Measurements from ENCODE around the gene ZDHHC22.

ZDHHC22 gene

DNA sequence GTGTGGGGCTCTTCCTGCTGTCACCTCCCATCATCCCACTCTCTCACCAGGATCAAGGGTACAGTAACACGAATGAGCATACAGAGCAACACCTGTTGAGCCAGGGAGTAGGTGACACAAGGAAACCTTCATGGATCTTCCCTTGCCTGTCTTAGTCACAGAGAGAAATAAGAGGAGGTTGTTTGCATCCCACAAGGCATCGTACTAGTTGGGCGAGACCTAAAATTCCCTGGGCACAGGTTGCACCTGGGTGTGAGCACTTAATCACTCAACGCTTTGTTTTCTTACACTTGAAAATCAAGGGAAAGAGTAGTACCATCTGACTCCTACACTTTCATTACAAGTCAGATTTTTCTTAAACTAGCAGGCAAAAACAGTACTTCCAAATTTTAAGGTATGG is 27.0 kb downstream of the ZDHHC22 start:
- no peak overlapping the region for H3K4me3 ChIP-seq (ENCODE audit: low read depth, low read length)
- TF ChIP-seq, protein P1, sequence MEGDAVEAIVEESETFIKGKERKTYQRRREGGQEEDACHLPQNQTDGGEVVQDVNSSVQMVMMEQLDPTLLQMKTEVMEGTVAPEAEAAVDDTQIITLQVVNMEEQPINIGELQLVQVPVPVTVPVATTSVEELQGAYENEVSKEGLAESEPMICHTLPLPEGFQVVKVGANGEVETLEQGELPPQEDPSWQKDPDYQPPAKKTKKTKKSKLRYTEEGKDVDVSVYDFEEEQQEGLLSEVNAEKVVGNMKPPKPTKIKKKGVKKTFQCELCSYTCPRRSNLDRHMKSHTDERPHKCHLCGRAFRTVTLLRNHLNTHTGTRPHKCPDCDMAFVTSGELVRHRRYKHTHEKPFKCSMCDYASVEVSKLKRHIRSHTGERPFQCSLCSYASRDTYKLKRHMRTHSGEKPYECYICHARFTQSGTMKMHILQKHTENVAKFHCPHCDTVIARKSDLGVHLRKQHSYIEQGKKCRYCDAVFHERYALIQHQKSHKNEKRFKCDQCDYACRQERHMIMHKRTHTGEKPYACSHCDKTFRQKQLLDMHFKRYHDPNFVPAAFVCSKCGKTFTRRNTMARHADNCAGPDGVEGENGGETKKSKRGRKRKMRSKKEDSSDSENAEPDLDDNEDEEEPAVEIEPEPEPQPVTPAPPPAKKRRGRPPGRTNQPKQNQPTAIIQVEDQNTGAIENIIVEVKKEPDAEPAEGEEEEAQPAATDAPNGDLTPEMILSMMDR (IDR thresholded peaks at IDR 0.05; ENCODE audit: low read depth, low read length, missing control alignments), result no peak
- no peak overlapping the region for H3K27ac ChIP-seq
- in situ Hi-C loops (cut with HindIII; ENCODE audit: low pct_ligation_motif_present, low sequenced_read_pairs), result no loop called here
- H3K27me3 ChIP-seq (replicated peaks), result no peaks in the 10 kb centered on the region
- peaks cover 25% of the 10 kb centered on the region for H3K36me3 ChIP-seq (replicated peaks)
- DNase-seq, result no peak

DNA sequence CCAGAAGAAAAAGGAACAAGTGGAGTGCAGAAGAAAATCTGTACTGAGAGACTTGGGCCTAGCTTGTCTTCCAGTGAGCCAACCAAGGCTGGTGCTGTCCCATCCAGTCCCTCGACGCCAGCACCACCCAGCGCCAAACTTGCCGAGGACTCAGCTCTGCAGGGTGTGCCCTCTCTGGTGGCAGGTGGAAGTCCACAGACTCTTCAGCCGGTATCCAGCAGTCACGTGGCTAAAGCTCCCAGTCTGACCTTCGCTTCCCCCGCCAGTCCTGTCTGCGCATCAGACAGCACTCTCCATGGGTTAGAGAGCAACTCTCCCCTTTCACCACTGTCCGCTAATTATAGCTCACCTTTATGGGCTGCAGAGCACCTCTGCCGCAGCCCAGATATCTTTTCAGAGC is 27.9 kb downstream of the ZDHHC22 start:
- DNase-seq, result no peak
- in situ Hi-C loops (cut with HindIII; ENCODE audit: low pct_ligation_motif_present, low sequenced_read_pairs), result no loop called here
- TF ChIP-seq, protein P1 (IDR thresholded peaks at IDR 0.05; ENCODE audit: low read depth, low read length, missing control alignments), result no peak
- H3K27ac ChIP-seq, result no peak overlapping the region
- peaks cover 25% of the 10 kb centered on the region for H3K36me3 ChIP-seq (replicated peaks)
- H3K27me3 ChIP-seq (replicated peaks), result no peaks in the 10 kb centered on the region
- H3K4me3 ChIP-seq (ENCODE audit: low read depth, low read length), result no peak overlapping the region

DNA sequence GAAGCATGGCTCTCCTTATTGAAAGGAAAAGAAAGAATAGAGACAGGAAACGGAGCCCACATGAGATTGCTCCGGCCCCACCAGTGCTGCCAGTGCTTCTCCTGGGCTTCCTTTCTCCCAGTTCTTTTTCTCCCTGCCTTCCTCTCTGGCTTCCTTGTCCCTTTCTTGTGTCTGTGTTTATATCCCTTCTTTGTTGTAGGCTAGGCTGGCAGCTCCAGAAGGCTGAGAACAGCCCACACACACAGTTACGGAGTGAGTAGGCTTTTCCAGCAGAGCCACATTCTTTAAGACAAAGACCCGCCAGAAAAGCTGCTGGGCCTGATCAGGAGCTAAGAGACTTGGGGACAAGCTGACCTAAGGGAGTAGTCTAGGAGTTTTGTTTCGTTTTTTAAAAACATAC is 30.6 kb downstream of the ZDHHC22 start:
- no peak overlapping the region for H3K27ac ChIP-seq
- no peak overlapping the region for H3K4me3 ChIP-seq (ENCODE audit: low read depth, low read length)
- no peak for DNase-seq
- TF ChIP-seq, protein P1 (IDR thresholded peaks at IDR 0.05; ENCODE audit: low read depth, low read length, missing control alignments), result no peak
- H3K27me3 ChIP-seq (replicated peaks), result no peaks in the 10 kb centered on the region
- peaks cover 30% of the 10 kb centered on the region for H3K36me3 ChIP-seq (replicated peaks)
- in situ Hi-C loops (cut with HindIII; ENCODE audit: low pct_ligation_motif_present, low sequenced_read_pairs), result no loop called here

DNA sequence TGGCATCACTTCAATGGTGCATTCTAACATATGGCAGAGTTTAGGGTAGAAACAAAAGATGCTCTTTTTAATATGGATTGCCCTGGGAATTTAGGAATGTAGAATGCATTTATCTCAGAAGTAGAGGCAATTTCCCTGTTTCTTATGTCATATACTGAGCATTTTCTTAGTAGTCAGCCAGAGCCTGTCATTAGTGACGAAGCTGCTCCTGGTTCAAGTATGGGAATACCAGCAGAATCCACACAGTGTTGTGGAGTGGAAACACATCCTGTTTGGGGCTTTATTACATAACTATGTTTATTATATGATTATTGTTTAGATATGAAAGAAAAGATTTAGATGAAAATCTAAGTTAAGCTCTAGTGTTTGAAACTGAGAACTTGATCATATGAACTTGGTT is 31.3 kb downstream of the ZDHHC22 start:
- Histone ChIP-seq H3K27me3 (replicated peaks) (no peaks in the 10 kb centered on the region), H3K36me3 (replicated peaks) (peaks cover 30% of the 10 kb centered on the region), H3K4me3 (ENCODE audit: low read depth, low read length) (no peak overlapping the region), H3K27ac (no peak overlapping the region)
- TF ChIP-seq, protein P1 (IDR thresholded peaks at IDR 0.05; ENCODE audit: low read depth, low read length, missing control alignments), result no peak
- in situ Hi-C loops (cut with HindIII; ENCODE audit: low pct_ligation_motif_present, low sequenced_read_pairs), result no loop called here
- DNase-seq, result no peak

DNA sequence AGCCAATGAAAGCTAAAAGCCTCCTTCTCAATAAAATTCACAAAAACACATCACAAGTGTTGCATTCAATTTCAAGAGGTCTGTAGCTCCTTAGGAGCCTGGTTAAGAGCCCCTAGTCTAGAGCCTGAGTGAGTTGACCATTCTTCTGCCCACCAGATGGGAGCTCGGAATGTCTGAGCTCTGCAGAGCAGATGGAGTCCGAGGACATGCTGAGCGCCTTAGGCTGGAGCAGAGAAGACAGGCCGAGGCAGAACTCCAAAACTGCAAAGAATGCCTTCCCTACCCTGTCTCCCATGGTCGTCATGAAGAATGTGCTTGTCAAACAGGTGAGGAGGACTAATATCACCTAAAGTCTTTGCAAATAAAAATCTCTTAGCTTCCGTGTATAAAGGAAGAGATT is 31.9 kb downstream of the ZDHHC22 start:
- TF ChIP-seq, protein P1 (IDR thresholded peaks at IDR 0.05; ENCODE audit: low read depth, low read length, missing control alignments), result no peak
- no peak for DNase-seq
- H3K4me3 ChIP-seq (ENCODE audit: low read depth, low read length), result no peak overlapping the region
- no peak overlapping the region for H3K27ac ChIP-seq
- in situ Hi-C loops (cut with HindIII; ENCODE audit: low pct_ligation_motif_present, low sequenced_read_pairs), result no loop called here
- H3K27me3 ChIP-seq (replicated peaks), result no peaks in the 10 kb centered on the region
- peaks cover 26% of the 10 kb centered on the region for H3K36me3 ChIP-seq (replicated peaks)

DNA sequence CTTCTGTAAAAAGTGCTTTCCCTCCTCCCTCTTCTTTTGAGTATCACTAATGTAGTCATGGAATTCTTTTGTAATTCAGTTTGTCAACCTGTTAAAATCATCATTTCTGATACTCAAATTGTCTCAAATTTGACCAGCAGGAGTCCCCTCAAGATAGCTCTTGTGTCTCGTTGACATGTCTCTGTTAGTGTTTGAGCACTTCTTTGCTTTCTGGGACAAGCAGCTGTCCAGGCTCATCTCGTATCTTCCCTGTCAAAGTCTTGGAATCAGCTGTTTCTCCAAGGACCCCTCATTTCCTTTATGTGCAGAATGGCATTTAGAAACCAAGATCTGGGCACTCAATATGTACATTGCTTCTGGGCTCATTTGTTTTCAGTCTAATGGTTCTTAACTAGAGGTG is 32.8 kb downstream of the ZDHHC22 start:
- Histone ChIP-seq H3K27me3 (replicated peaks) (no peaks in the 10 kb centered on the region), H3K4me3 (ENCODE audit: low read depth, low read length) (no peak overlapping the region), H3K27ac (no peak overlapping the region), H3K36me3 (replicated peaks) (peaks cover 17% of the 10 kb centered on the region)
- in situ Hi-C loops (cut with HindIII; ENCODE audit: low pct_ligation_motif_present, low sequenced_read_pairs), result no loop called here
- TF ChIP-seq, protein P1 (IDR thresholded peaks at IDR 0.05; ENCODE audit: low read depth, low read length, missing control alignments), result no peak
- no peak for DNase-seq

All from brain microvascular endothelial cell (primary cell).